Muscle of arm (tissue), 12 donors: ENCODE data around the gene NFX1. TPM values are rescaled to one million over a fixed set of nuclear protein-coding genes. Genes with fewer than 3 reads are reported as not detected.
A peak's percentile ranks its signal among the peaks of the same experiment; 100 is the strongest.
"Not testable (repeated sequence)": the region's sequence is repeated elsewhere in the genome, so short reads cannot be mapped to it uniquely, and the experiment has no call there.

Source experiments
- DNase-seq: peaks from one replicate; pipeline ENCODE4 v3.0.0-alpha.2; 2013
- polyA plus RNA-seq, 12 donors: library from polyadenylated mRNA; unstranded; fragments of 120-200 nt; gene quantifications; one replicate each; pipeline ENCODE4 v1.2.1, GENCODE V29; 2013; ENCODE audit not compliant: insufficient read length in 12 of 12

NFX1 gene
- polyA plus RNA-seq, 12 donors: 23.2 to 35.4 (median 27.8) TPM; not detected in 1

DNA sequence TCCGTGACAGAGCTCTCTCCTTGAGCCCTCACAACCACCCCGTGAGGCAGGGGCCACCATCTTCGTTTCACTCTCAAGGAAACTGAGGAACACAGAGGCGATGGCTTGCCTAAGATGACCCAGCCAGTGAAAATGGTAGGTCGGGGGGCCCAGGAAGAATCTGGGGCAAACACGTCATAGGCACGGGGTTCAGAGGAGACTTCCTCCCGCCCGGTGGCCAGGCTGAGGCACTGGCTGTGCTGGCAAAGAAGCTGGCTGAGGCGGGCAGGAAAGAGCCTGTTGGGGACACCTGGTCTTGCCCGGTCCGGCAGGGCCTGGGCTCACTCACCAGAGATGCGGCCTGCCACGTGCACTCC, 96.3 kb downstream of the NFX1 start:
- DNase-seq: not testable (repeated sequence)

DNA sequence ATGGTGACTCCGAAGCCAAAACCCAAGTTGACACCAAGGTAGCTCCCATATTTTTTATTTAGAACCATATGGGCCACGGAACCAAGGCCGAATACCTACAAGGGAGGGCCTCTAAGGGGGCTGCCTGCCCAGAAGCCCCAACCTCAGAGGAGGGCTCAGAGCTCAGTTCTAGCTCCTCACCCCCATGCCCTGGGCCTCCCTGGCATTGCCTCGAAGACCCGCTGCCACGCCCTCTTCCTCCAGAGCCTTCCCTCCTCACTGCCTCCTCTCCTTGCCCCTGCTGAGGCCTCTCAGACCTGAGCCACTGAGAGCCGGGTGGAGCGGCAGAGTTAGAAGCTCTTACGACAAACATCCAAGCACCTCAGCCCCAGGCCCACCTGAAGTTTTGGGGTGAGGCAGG, 96.7 kb downstream of the NFX1 start:
- not testable (repeated sequence) for DNase-seq

DNA sequence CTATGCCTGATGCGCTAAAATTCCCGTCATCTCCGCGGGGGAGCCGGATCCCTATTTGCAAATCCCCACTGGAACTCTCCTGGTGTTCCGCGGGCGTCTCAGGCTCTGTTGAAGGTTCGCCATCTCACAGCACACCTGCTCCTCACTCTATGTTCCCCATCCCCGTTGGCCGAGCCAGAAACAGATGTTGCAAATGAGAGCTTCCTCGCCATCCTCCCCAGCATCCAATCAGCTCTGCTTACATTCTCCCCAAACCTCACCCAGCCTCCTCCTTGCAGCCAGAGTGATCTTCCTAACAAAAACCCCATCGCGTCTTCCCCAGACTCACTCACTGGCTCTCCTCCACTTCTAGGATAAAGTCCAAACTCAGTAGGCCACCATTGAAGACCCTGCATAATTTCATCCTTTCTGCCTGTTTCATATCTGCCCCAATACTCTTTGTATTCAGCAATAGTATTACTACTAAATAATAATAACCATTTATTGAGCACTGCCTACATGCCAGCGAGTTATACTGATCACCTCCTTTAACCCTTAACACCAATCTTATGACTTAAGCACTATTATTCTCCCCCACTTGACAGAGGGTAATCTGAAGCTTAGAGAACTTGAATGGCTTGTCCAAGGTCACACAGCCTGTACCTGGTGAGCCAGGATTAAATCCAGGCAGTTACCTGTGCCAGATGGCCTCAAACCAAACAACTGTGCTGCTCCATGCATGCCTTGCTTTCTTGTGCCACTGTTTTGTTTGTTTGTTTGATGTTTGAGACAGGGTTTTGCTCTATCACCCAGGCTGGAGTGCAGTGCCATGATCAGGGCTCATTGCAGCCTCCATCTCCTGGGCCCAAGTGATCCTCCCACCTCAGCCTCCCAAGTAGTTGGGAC, 98.0 kb downstream of the NFX1 start:
- no peak for DNase-seq

DNA sequence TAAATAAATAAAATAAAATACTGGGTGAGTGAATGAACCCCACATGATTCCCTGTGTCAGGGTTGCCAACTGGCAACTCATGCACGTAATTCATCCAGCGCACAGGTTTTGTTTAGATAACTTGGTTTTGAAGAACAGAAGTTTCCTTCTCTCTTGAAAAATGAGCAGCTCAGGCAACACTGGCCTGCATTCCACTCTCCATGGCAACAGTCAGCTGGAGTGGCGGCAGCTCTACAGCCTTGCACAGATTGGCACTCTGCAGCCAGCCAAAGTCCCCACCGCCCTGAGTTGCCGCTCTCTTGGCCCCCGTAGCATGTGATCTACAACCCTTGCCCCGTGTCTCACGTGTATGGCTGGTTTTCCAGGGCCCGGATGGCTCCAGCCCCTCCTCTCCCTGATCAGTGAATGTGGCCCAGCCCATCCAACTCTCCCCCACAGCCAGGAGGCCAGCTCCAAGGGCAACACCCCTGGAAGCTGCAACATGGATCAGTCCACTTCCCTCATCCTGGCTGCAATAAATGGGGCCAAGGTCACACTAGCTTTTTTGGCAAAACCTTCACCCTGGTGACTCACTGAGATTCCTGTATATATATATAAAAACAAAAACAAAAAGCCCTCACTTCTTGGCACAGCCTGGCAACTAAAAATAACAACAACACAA, 100.9 kb downstream of the NFX1 start:
- DNase-seq: peak; percentile 66

DNA sequence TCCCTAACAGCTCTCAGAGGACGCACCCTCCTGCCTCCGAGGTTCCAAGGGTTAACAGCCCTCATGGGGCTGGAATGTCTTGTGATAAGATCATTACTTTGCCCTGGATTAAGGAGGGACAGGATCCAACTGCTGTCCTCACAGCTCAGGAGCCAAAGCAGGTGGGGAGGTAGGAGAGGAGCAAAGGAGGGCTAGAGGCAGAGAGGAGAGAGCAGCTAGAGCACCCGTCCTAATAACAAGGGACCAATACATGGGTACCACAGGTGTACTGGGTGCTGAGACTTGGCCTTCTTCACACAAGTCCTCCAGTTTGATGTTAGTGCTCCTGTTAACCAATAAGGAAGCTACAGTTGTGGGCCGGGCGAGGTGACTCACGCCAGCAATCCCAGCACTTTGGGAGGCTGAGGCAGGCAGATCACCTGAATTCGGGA, 102.3 kb downstream of the NFX1 start:
- not testable (repeated sequence) for DNase-seq

DNA sequence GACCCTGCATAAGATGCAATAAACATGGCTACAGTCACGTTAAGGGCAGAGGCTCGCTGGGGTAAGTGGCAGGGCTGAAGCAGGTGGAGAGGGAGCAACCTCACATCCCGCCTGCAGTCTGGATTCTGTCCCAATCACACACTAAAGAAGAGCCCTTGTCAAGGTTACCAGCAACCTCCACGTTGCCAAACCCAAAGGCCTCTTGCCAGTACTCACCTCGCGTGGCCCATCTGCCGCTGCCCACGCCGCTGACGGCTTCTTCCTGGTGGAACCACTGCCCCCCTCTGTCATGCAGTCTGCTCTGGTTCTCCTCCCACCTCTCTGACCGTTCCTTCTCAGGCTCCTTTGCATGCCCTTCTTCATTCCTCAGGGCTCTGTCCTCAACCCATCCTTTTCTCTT, 103.3 kb downstream of the NFX1 start:
- no peak for DNase-seq

DNA sequence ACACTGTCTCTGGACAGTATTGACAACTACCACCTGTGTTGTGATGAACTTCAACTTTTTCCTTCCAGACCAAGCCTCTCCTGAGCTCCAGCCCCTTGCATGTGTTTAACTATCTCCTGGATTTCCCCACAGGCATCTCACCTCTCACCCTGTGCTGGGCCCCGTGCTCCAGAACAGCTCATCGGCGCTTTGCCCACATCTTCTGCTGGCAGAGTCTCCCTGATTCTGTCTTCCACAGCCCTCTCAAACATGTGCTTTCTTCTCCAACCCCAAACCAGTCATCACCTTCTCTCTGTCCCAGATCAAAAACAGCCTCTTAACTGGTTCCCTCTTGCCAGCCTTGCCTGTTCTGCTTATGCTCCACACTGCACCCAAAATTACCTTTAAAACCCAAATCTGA, 103.7 kb downstream of the NFX1 start:
- DNase-seq: not testable (repeated sequence)

DNA sequence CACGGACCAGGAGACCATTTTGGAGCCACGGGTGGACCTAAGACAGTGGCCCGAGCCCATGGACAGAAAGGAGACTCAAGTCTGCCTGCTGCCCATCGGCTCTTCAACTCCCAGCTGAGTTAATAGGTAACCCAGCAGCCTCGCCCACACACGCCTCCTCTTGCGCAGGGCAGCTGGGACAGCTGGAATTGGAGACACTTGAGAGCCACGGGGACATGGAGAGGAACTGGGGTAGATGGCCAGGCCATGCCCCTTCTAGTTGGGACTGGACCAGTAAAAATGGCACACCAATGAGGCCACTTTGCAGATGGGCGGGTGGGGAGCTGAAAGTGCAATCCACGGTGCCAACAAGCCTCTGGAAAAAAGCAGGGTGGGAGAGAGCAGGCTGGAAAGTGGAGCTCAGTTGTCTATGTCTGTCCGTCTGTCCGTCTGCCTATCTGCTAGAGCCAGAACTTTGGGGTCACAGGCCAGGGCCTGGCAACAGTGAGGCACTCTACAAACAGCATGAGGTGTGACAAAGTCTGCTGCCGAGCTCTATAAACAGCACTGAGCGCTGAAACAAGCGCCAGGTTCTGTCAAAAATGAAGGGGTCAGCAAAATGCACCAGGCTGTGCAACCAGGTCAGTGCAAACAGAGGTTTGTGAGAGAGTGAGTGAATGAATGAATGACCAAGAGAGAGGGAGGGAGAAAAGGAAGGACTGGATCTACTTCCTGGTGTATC, 105.0 kb downstream of the NFX1 start:
- DNase-seq: not testable (repeated sequence)

DNA sequence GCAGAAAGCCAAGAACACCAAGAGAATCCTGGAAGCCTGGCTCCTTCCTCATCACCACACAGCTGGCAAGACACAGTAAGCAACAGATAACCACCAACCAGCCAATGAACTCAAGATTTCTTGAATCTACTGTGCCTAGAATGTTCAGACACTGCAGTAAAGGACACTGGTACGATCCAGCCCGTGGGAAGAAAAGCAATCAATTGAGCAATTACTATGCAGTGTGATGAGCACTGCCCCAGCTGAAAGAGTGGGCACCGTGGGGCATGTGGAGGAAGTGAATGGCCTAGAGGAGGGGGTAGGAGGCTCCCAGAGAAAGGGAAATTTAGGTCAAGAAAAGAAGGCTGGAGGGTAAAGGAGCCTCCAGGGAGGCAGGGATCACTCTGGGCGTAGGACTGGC, 107.5 kb downstream of the NFX1 start:
- not testable (repeated sequence) for DNase-seq

DNA sequence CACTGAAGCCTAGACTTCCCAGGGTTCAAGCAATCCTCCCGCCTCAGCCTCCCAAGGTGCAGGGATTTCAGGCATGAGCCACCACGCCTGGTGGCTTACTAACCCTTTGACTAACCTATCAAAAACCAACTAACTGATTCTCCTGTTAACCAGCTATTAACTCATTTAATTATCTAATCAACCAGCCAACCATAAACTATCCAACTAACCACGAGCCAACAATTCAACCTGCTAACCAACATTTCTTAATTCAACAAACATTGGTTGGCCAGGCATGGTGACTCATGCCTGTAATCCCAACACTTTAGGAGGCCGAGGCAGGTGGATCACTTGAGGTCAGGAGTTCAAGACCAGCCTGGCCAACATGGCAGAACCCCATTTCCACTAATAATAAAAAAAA, 108.7 kb downstream of the NFX1 start:
- DNase-seq: not testable (repeated sequence)

DNA sequence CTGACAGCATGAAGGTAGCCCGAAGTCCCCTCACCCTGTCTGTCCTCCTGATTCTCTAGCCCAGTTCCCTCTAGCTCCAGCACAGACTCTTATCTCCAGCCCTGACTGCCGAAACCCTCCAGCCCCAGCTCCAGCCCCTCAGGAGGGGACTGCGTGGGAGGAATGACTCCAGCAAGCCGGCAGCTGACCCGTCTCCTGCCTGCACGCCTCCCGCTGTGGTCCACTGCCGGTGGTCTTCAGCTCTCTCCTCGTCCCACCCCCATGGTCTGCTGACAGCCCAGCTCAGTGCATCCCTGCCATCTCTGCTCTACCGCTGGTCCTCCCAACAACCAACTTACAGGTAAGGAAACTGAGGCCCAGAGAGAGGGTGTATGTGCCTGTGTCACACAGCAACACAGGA, 111.5 kb downstream of the NFX1 start:
- DNase-seq: not testable (repeated sequence)

DNA sequence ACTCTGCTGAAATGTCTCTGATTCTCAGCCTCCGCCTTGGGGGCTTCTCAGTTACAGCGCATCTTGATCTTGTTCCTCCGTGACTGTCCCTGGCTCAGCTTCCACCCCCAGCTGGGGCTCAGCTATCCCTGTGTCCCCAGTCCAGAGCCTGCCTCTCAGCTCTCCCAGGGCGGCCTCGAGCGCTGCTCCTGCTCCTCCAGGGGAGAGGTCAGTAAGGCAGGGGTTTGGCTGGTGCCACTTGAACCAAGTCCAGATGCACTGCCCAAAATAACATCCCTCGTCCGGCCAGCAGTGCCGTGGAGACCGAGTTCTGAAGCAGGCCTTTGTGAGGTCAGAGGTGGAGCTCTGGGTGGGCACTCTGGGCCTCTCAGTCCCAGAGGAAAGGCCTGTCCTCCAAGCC, 112.1 kb downstream of the NFX1 start, which contains the start of gene AQP7:
Gene AQP7, minus strand, starts transcription at position 198 of the 400 bp plus-strand sequence. CDS start 1,306 bp downstream, outside the sequence.
- not testable (repeated sequence) for DNase-seq

DNA sequence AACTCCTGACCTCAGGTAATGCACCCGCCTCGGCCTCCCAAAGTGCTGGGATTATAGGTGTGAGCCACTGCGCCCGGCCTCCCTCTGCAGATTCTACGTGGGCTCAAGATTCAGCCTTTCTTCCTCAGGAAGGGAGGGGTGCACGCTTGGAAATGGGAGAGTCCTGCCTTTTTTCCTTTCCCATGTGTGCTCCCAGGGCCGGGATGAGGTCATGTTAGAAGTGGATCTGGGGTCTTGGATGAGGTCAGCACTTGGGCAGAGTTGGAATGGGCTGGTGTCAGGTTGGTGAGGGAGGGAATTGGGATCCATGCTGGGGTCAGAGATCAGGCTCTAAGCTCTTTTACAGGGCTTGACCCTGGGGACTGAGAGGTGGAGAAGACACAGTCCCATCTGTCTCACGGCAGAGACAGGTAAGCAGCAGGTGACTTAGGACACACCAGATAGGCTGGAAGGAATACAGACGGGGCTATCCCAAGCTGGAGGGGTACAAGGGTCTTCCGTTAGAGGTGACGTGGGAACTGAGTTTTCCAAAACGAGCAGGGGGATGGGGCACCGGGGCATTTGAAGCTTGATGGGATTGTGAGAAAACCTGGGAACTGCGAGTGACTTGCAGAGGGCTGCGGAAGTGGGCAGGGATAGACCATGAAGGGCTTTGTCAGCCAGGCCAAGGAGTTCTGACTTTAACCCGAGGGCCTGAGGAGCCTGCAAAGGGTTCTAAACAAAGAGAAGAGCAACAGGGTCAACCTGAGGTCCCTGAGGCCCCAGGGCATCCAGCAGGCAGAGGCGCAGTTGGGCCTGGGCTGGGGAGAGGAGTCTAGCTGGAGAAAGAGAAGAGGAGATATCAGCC, 113.8 kb downstream of the NFX1 start:
- no peak for DNase-seq

DNA sequence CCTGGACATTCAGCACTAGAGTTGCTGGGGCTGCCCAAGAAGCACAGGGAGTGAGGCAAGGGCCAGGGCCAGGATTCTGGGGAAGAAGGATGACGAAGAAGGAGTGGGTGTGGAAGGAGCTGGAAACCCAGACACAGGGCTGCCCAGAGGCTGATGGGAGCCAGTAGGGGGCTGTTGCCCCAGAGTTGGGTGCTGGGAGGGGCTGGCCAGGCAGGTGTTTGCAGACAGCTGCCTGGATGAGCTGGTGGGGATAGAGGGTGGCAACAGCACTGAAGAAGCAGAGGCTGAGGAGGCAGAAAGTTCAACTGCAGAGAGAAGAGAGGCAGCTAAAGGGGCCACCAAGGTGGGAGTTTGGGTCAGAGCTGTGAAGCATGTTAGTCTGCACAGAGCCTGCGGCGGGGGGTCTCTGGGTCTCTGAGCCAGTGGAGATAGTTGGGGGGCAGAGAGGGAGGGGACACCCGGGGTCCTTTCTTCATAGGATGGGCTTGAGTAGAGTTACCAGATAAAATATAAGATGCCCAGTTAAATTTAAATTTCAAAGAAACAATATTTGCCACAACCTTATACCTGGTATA, 114.6 kb downstream of the NFX1 start:
- DNase-seq: no peak

DNA sequence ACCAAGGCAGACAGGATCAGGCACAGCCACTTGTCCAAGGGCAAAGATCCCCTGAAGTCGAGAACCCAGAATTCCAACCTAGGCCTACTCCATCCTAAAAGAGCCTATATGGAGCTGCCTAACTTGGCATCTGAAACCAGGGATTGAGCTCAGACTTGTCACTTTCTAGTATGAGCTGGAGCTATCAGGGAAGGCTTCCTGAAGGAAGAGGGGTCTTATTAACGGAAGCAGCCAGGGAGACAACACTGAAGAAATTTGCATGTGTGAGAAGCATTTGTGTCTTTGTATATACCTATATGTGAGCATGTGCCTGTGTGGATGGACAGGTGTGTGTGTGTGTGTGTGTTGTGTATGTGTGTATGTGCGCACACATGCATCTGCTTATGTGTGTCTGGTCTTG, 116.7 kb downstream of the NFX1 start:
- no peak for DNase-seq

DNA sequence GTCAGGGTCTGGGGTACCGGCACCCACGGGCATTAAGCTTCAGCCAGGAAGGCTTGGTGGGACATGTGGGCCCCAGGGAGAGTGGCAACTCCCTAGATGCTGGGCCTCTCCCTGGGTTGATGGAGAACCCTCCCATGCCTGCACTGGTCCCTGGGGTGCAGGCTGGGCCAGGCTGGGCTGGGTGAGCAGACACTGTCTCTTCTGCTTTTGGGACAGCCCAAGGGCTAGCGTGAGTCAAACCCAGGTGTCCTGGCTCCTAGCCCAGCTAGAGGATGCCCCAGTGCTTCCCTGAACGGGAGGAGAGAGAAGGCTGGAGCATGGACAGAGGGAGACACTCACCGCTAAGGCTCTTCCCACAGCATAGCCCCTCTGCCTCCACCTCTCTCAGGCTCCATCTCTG, 117.8 kb downstream of the NFX1 start:
- DNase-seq: no peak

DNA sequence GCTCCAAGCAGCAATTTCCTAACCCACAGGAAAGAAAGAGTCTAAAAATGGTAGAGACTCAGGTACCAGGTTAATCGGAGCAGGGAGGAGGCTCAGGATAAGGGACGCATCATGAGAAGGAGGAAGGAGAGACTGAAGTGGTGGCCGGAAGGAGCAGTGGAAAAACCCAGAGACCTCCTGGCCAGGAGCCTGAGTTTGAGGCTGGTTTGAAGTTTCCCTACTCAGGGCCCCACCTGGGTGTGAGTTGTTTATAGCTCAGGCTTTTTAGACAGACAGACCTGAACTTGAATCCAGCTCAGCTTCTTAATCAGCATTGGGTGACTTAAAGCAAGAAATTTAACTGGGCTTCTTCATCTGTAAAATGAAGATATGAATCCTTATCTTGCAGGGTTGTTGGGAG, 124.0 kb downstream of the NFX1 start:
- no peak for DNase-seq

DNA sequence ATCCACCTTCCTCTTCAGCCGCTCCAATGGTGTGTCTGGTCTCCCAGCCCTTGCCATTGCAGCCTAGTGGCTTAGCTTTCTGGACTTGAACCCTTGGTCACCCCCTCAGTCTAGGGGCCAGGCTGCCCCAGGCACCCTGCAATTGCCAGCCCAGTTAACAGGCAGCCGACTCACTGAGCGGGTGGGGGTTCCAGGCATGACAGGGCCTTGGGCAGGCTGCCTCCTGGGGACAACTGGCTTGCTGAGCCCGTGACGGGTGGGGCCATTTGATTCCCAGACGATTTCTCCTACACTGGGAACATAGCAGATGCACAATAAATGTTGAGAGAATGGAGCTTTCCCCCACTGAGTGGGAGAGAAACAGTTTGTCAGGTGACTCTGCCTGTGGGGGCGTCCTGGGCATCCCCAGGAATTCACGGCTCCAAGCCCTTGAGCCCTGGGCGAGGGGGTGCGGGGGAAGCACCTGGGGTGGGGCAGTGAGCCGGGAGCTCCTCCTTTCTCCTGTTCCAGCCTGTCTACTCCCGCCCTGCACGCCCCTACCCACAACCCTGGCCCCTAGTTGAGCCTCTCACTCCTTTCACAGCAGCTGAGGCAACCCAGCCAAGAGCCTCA, 124.7 kb downstream of the NFX1 start:
- no peak for DNase-seq

DNA sequence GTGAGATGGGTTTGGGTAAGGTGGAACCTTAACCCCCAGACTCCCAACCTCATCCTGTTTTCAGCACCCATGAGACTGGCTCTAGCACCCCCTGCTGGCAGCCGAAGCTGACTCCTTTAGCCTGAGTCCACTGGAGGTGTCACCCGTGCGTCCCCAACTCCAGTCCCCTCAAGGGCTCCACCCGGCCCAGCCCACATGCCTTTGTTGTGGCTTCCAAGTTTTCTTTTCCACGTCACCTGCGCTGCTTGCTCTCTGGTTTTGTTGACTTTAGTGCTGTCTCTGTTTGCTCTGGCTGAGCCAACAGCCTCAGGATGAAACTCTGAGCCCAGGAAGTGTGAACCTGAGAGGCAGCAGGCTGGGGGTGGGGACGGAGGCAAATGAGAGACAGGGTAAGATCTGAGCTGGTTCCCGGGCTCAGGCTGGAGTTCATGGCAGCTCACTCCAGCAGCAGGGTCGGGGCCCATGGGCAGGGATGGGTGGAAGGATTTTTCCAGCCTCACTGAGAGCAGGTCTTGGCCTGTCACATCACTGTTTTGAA, 125.3 kb downstream of the NFX1 start:
- peak; percentile 17 for DNase-seq

DNA sequence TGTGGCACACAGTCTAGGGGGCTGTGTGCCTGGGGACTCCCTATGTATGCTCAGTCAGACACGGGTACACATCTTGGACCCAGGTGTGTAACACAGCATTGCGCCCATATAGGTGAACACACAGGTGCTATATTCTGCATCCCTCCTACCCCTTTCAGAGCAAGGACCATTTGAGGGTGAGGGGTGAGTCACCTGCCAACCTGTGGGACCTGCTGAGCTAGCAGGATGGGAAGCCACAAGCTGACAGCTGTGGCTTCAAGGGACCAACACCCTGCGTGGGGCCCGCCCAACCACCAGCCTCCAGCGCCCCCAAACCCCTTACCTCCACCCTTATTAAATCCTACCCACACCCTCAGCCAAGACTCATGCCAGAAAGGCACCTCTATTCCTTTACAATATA, 126.7 kb downstream of the NFX1 start:
- no peak for DNase-seq
